ENCODE results near the gene ABHD15. TPM values are rescaled to one million over a fixed set of nuclear protein-coding genes. Genes with fewer than 3 reads are reported as not detected.

The ABHD15 gene
- total and polyA plus RNA-seq, 9 of the 15 experiments (the other 6 are each of a cell fraction or from before 2014, with no cell fraction given) = 0.85 to 4.2 (median 2.1) TPM

GRCh38 chr17:29588562-29589411, 21.9 kb upstream of the ABHD15 start (continued):
- TF ChIP-seq SIN3A (IDR thresholded peaks at IDR 0.05; ENCODE audit: borderline replicate concordance in 2 of 2, control insufficient read depth in 1 of 2, low read depth in 2 of 2, low read length in 2 of 2) = peak in 1 of 2 experiments; percentile 7; a peak in 1 of 4 replicates
- no peak for TF ChIP-seq SIRT6 (IDR thresholded peaks at IDR 0.05; ENCODE audit: low read depth, low read length)
- TF ChIP-seq, protein P1, sequence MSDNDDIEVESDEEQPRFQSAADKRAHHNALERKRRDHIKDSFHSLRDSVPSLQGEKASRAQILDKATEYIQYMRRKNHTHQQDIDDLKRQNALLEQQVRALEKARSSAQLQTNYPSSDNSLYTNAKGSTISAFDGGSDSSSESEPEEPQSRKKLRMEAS (CRISPR knock-in tag; IDR thresholded peaks at IDR 0.05) = peak; percentile 15; the same call in 1 of the 2 replicates
- TF ChIP-seq, protein P2, sequence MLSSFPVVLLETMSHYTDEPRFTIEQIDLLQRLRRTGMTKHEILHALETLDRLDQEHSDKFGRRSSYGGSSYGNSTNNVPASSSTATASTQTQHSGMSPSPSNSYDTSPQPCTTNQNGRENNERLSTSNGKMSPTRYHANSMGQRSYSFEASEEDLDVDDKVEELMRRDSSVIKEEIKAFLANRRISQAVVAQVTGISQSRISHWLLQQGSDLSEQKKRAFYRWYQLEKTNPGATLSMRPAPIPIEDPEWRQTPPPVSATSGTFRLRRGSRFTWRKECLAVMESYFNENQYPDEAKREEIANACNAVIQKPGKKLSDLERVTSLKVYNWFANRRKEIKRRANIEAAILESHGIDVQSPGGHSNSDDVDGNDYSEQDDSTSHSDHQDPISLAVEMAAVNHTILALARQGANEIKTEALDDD (IDR thresholded peaks at IDR 0.05) = no peak
- TF ChIP-seq PTRF (tag; IDR thresholded peaks at IDR 0.05) = no peak
- peak; percentile 73 to 75 for TF ChIP-seq NRF1 (conservative IDR thresholded peaks at IDR 0.05 in 1 of 2, IDR thresholded peaks at IDR 0.05 in 1 of 2)
- TF ChIP-seq CREM (IDR thresholded peaks at IDR 0.05; ENCODE audit: low read depth) = 0 out of 2 replicates have a peak, but pooled peaks have one; percentile 13
- TF ChIP-seq ZBTB40 (IDR thresholded peaks at IDR 0.05) = 0 out of 2 replicates have a peak, but pooled peaks have one; percentile 20
- no peak for TF ChIP-seq ZBTB40 (CRISPR knock-in tag; IDR thresholded peaks at IDR 0.05)
- no peak for TF ChIP-seq ETV1 (tag; conservative IDR thresholded peaks at IDR 0.05; ENCODE audit: low read depth)
- TF ChIP-seq ZNF644 (tag; IDR thresholded peaks at IDR 0.05; ENCODE audit: low read depth) = no peak
- TF ChIP-seq MAZ (CRISPR knock-in tag; conservative IDR thresholded peaks at IDR 0.05 in 1 of 2, IDR thresholded peaks at IDR 0.05 in 1 of 2) = 0 out of 4 replicates have a peak, but pooled peaks of 1 of the 2 experiments have one; percentile 28
